Ovary (tissue), 9 donors: ENCODE measurements around the gene CCDC136. TPM values are rescaled to one million over a fixed set of nuclear protein-coding genes. Genes with fewer than 3 reads are reported as not detected.

Source experiments
- DNase-seq, 5 donors: peaks; one replicate each; pipeline ENCODE4 v3.0.0-alpha.2; 2019 to 2020
- H3K27ac ChIP-seq, 2 donors: fragments of 200-600 bp; one replicate each; pipeline versions ENCODE4 v1.5.1 to v1.8.0; 2019 to 2022
- H3K27me3 ChIP-seq: fragments of 200-600 bp; one replicate; pipeline ENCODE4 v1.8.0; 2022
- H3K36me3 ChIP-seq: fragments of 200-600 bp; sonication (generic); one replicate; pipeline ENCODE4 v1.5.1; 2019
- H3K4me1 ChIP-seq: one replicate; pipeline ENCODE4 v1.8.1; 2013; ENCODE audit warnings: mild to moderate bottlenecking, moderate library complexity; ENCODE audit not compliant: insufficient read depth
- H3K4me3 ChIP-seq: fragments of 200-600 bp; sonication (generic); one replicate; pipeline ENCODE4 v1.5.1; 2017
- H3K9me3 ChIP-seq, 2 donors: fragments of 200-600 bp in 1 of 2; sonication (generic) in 1 of 2; one replicate each; pipeline versions ENCODE4 v1.5.1 to v1.8.1; 2013 to 2019; ENCODE audit warnings: mild to moderate bottlenecking in 1 of 2, moderate library complexity in 1 of 2
- CTCF ChIP-seq, 3 donors: fragments of 450-650 bp in 2 of 3; fragments of 200-600 bp in 1 of 3; IDR thresholded peaks; one replicate each; pipeline versions ENCODE4 v1.5.1 to v1.8.0; 2016 to 2022; ENCODE audit warnings: antibody characterized with exemption in 3 of 3, mild to moderate bottlenecking in 1 of 3
- EP300 ChIP-seq: sonication (generic); formaldehyde crosslinking; IDR thresholded peaks from one replicate; pipeline ENCODE4 v1.6.1; 2017; ENCODE audit warnings: antibody characterized with exemption
- POLR2A ChIP-seq: fragments of 450-650 bp; IDR thresholded peaks from one replicate; pipeline ENCODE4 v1.6.1; 2017; ENCODE audit warnings: antibody characterized with exemption, mild to moderate bottlenecking, moderate library complexity
- WGBS, 3 donors: extraction: QIAGEN DNeasy Blood & Tissue Kit in 1 of 3; methylation state at CpG; one replicate each; pipeline versions ENCODE4 v1.1.5 to v1.1.7; 2013 to 2017; 5-methylcytosine and 5-hydroxymethylcytosine counted together
- intact Hi-C, 4 donors: fragments of 100-400 bp; cut with DNase I; formaldehyde crosslinking; loops; one replicate each; pipeline versions ENCODE4 v1.11.0 to v1.15.1; 2022 to 2023
- polyA plus RNA-seq, 2 donors: library from polyadenylated mRNA; stranded (reverse); fragments of 200-250 nt in 1 of 2; fragments of 350-450 nt in 1 of 2; fragmentation: Illumina TruSeq in 1 of 2; extraction: RNeasy Lipid Tissue Mini Kit (QIAGEN cat#74804) in 1 of 2; gene quantifications; one replicate each; pipeline ENCODE4 v1.2.3, GENCODE V29; 2013 to 2014
- total RNA-seq, 7 donors: library from RNA; depleted of rRNA in 2 of 7; stranded (reverse); fragments of >200 nt in 2 of 7; fragmentation: NEBNext Ultra II Directional in 3 of 7; extraction: Animal tissue kit (Norgen Biotek cat#: 25700) in 3 of 7; gene quantifications; one replicate each; pipeline versions ENCODE4 v1.1.0 to v1.2.4, GENCODE V29; 2016 to 2023
- donor health status: DM: no; HTN: no; CAD: no; lungs with moderate emphysema.
- donor health status: DM: no; HTN: no; CAD: no.
- donor health status: Bipolar disorder and iron deficiency.
- donor health status: DM: yes; HTN: yes; CAD: no.
- donor health status: DM: no; HTN: no; CAD: no.
- donor health status: DM: yes; HTN: yes; CAD: no.

The CCDC136 gene
- total and polyA plus RNA-seq, 9 donors = 2.4 to 14.0 (median 5.8) TPM

GRCh38 chr7:128830231-128831177 is 38.7 kb downstream of the CCDC136 start, which contains the start of gene FLNC:
Gene FLNC (plus strand): TSS chr7:128830406. CDS start chr7:128830638, 232 bp downstream.
- Histone ChIP-seq H3K9me3 (no peaks in the 10 kb centered on the region), H3K4me3 (peak within 1 kb of the TSS; percentile 60), H3K4me1 (peaks cover 25% of the 10 kb centered on the region), H3K27ac (peak within 1 kb of the TSS; percentile 55 to 70), H3K36me3 (no peaks in the 10 kb centered on the region), H3K27me3 (no peaks in the 10 kb centered on the region)
- TF ChIP-seq CTCF (IDR thresholded peaks at IDR 0.05) (no peak), POLR2A (no peak), EP300 (no peak)
- intact Hi-C loops = loop anchor here in 1 of 4 donors (2.0 kb wide), 1 partner anchor 40 kb away; the partner anchor contains the start of gene CCDC136
- peak; percentile 58 to 80 (median 73) for DNase-seq
- WGBS, 3 donors = 1 to 3% (median 2%) methylated on average over 53 to 109 of the region's 109 CpGs

GRCh38 chr7:128831178-128831993 is 39.6 kb downstream of the CCDC136 start:
- peaks cover 25% of the 10 kb centered on the region for H3K4me1 ChIP-seq
- no peaks in the 10 kb centered on the region for H3K27me3 ChIP-seq
- DNase-seq = peak; percentile 35 to 68 (median 43)
- H3K36me3 ChIP-seq = no peaks in the 10 kb centered on the region
- H3K27ac ChIP-seq = peak overlapping the region; percentile 55 to 70
- no peaks in the 10 kb centered on the region for H3K9me3 ChIP-seq
- intact Hi-C loops = loop anchor here in 1 of 4 donors (2.0 kb wide), 1 partner anchor 41 kb away; the partner anchor contains the start of gene CCDC136
- TF ChIP-seq CTCF (IDR thresholded peaks at IDR 0.05) (no peak), POLR2A (no peak), EP300 (no peak)
- 4 to 10% (median 6%) methylated on average over 32 to 33 of the region's 33 CpGs for WGBS, 3 donors
- H3K4me3 ChIP-seq = peak overlapping the region; percentile 60

- WGBS, 3 donors = 10 to 19% (median 15%) methylated on average over 22 of the region's 22 CpGs
- TF ChIP-seq POLR2A = no peak
- no peak for TF ChIP-seq EP300
- no peak for TF ChIP-seq CTCF (IDR thresholded peaks at IDR 0.05)
- Histone ChIP-seq H3K27ac (peak overlapping the region; percentile 55 to 70), H3K27me3 (no peaks in the 10 kb centered on the region), H3K4me3 (peak overlapping the region; percentile 60), H3K9me3 (no peaks in the 10 kb centered on the region), H3K4me1 (peaks cover 25% of the 10 kb centered on the region), H3K36me3 (no peaks in the 10 kb centered on the region)
- peak; percentile 39 to 58 (median 45) for DNase-seq
- intact Hi-C loops = loop anchor here in 1 of 4 donors (2.0 kb wide), 1 partner anchor 41 kb away; the partner anchor contains the start of gene CCDC136
These were observed 40.5 kb downstream of the CCDC136 start for GRCh38 chr7:128831994-128832879.
